ENCODE data around the gene ENC1.

The ENC1 gene

GRCh38 chr5:74636149-74636548, 4.4 kb downstream of the ENC1 start:
- H3K4me1 ChIP-seq, result peaks cover 8% of the 10 kb centered on the region; the same call in 1 of the 2 replicates
- H3K36me3 ChIP-seq, result peaks cover 51% of the 10 kb centered on the region
- H3K9me3 ChIP-seq, result no peaks in the 10 kb centered on the region
- no peak overlapping the region for H3K4me3 ChIP-seq (ENCODE audit: low read depth, low read length)
- H3K27me3 ChIP-seq, result no peaks in the 10 kb centered on the region
- no peak for TF ChIP-seq CTCF (IDR thresholded peaks at IDR 0.05; ENCODE audit: low read depth, low read length)
- no peak for DNase-seq

GRCh38 chr5:74634611-74635286, 5.8 kb downstream of the ENC1 start:
- Histone ChIP-seq H3K9me3 (no peaks in the 10 kb centered on the region), H3K27me3 (no peaks in the 10 kb centered on the region), H3K36me3 (peaks cover 61% of the 10 kb centered on the region), H3K4me3 (ENCODE audit: low read depth, low read length) (no peak overlapping the region), H3K4me1 (peaks cover 8% of the 10 kb centered on the region; the same call in 1 of the 2 replicates)
- DNase-seq, result no peak
- no peak for TF ChIP-seq CTCF (IDR thresholded peaks at IDR 0.05; ENCODE audit: low read depth, low read length)

GRCh38 chr5:74633695-74634094, 6.8 kb downstream of the ENC1 start:
- Histone ChIP-seq H3K4me3 (ENCODE audit: low read depth, low read length) (no peak overlapping the region), H3K27me3 (no peaks in the 10 kb centered on the region), H3K36me3 (peaks cover 69% of the 10 kb centered on the region), H3K9me3 (no peaks in the 10 kb centered on the region), H3K4me1 (peaks cover 8% of the 10 kb centered on the region; the same call in 1 of the 2 replicates)
- no peak for TF ChIP-seq CTCF (IDR thresholded peaks at IDR 0.05; ENCODE audit: low read depth, low read length)
- DNase-seq, result no peak

- Histone ChIP-seq H3K27me3 (no peaks in the 10 kb centered on the region), H3K36me3 (peaks cover 72% of the 10 kb centered on the region), H3K4me3 (ENCODE audit: low read depth, low read length) (no peak overlapping the region), H3K9me3 (no peaks in the 10 kb centered on the region), H3K4me1 (peaks cover 14% of the 10 kb centered on the region)
- no peak for TF ChIP-seq CTCF (IDR thresholded peaks at IDR 0.05; ENCODE audit: low read depth, low read length)
- DNase-seq, result no peak
Measured at GRCh38 chr5:74632947-74633356, 7.6 kb downstream of the ENC1 start.

- Histone ChIP-seq H3K36me3 (peaks cover 72% of the 10 kb centered on the region), H3K27me3 (no peaks in the 10 kb centered on the region), H3K9me3 (no peaks in the 10 kb centered on the region), H3K4me3 (ENCODE audit: low read depth, low read length) (no peak overlapping the region), H3K4me1 (peaks cover 26% of the 10 kb centered on the region)
- TF ChIP-seq CTCF (IDR thresholded peaks at IDR 0.05; ENCODE audit: low read depth, low read length), result no peak
- no peak for DNase-seq
Measured at GRCh38 chr5:74631081-74631953, 9.2 kb downstream of the ENC1 start.

Data from BE2C (cell line).